ENCODE measurements around the gene PIP4P1.

Gene PIP4P1

GRCh38 chr14:20436363-20436755, 24.9 kb downstream of the PIP4P1 start:
- Histone ChIP-seq H3K27ac (replicated peaks) (no peak overlapping the region), H3K27me3 (ENCODE audit: insufficient read depth, poor library complexity, severe bottlenecking) (no peaks in the 10 kb centered on the region), H3K4me3 (replicated peaks; ENCODE audit: insufficient read depth, low read length) (no peak overlapping the region)
- no peak for DNase-seq (ENCODE audit: low read depth in 1 of 2, low spot score in 1 of 2)
- TF ChIP-seq CTCF (IDR thresholded peaks at IDR 0.05; ENCODE audit: insufficient read depth, low read length) (no peak), SPI1 (IDR thresholded peaks at IDR 0.05; ENCODE audit: borderline replicate concordance, low read depth) (no peak), POLR2AphosphoS5 (IDR thresholded peaks at IDR 0.05; ENCODE audit: low read depth) (no peak), GABPA (IDR thresholded peaks at IDR 0.05; ENCODE audit: low read depth) (no peak), REST (IDR thresholded peaks at IDR 0.05; ENCODE audit: insufficient replicate concordance, low read depth) (no peak)

- H3K27ac ChIP-seq (replicated peaks), result no peak within 1 kb of the TSS
- DNase-seq (ENCODE audit: low read depth in 1 of 2, low spot score in 1 of 2), result no peak
- no peak for TF ChIP-seq REST (IDR thresholded peaks at IDR 0.05; ENCODE audit: insufficient replicate concordance, low read depth)
- no peak for TF ChIP-seq SPI1 (IDR thresholded peaks at IDR 0.05; ENCODE audit: borderline replicate concordance, low read depth)
- TF ChIP-seq CTCF (IDR thresholded peaks at IDR 0.05; ENCODE audit: insufficient read depth, low read length), result no peak
- TF ChIP-seq POLR2AphosphoS5 (IDR thresholded peaks at IDR 0.05; ENCODE audit: low read depth), result no peak
- no peak for TF ChIP-seq GABPA (IDR thresholded peaks at IDR 0.05; ENCODE audit: low read depth)
- H3K27me3 ChIP-seq (ENCODE audit: insufficient read depth, poor library complexity, severe bottlenecking), result no peaks in the 10 kb centered on the region
- H3K4me3 ChIP-seq (replicated peaks; ENCODE audit: insufficient read depth, low read length), result no peak within 1 kb of the TSS
Observed at GRCh38 chr14:20435582-20436362, 25.5 kb downstream of the PIP4P1 start, which contains the start of gene KLHL33. TSS of gene KLHL33 (minus strand) at chr14:20436166. CDS start at chr14:20435811, 355 bp downstream.

- H3K27ac ChIP-seq (replicated peaks), result no peak overlapping the region
- no peak for DNase-seq (ENCODE audit: low read depth in 1 of 2, low spot score in 1 of 2)
- H3K27me3 ChIP-seq (ENCODE audit: insufficient read depth, poor library complexity, severe bottlenecking), result no peaks in the 10 kb centered on the region
- TF ChIP-seq REST (IDR thresholded peaks at IDR 0.05; ENCODE audit: insufficient replicate concordance, low read depth), result no peak
- no peak for TF ChIP-seq POLR2AphosphoS5 (IDR thresholded peaks at IDR 0.05; ENCODE audit: low read depth)
- no peak for TF ChIP-seq GABPA (IDR thresholded peaks at IDR 0.05; ENCODE audit: low read depth)
- TF ChIP-seq SPI1 (IDR thresholded peaks at IDR 0.05; ENCODE audit: borderline replicate concordance, low read depth), result no peak
- TF ChIP-seq CTCF (IDR thresholded peaks at IDR 0.05; ENCODE audit: insufficient read depth, low read length), result no peak
- H3K4me3 ChIP-seq (replicated peaks; ENCODE audit: insufficient read depth, low read length), result no peak overlapping the region
Observed at GRCh38 chr14:20434701-20435581, 26.3 kb downstream of the PIP4P1 start.

Data from HL-60 (cell line).